ENCODE results near the gene KCNH8.

Gene KCNH8

DNA sequence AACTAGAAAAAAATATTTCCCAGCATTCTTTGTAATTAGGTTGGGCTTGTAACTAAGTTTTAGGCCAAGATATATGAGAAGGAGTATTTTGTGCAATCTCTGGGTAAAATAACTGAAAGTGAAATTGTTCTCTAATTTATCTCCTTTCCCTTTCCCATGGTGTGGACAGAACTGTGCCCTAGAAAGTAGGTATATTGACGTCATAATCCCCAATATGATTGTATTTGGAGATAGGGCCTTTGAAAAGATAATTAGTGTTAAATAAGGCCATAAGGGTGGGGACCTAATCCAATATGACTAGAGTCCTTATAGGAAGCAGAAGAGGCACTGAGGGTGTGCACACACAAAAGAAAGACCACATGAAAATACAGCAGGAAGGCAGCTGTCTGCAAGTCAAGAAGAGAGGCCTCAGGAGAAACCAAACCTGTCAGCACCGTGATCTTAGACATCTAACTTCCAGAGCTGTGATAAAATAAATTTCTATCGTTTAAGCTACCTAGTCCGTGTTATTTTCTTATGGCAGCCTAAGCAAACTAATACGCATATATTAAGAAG is 106.6 kb downstream of the KCNH8 start:
- no peak for DNase-seq

DNA sequence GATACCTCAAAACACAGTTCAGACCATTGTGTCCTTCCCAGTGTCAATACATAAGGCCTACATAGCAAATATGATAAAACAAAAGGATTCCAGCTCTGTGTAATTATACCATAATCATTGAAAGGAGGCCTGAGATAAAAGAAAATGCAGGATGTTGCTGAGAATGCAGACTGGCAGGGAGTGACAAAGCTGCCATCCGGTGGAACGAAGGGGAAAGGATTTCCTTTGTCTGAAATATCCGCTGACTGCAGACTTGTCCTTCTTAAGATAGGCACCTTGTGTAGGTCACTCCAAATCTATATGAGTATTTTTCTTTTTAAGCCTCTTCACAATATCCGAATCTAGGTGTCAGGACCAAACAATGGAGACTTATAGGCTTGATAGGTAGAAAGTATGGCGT is 108.0 kb downstream of the KCNH8 start:
- no peak for DNase-seq

DNA sequence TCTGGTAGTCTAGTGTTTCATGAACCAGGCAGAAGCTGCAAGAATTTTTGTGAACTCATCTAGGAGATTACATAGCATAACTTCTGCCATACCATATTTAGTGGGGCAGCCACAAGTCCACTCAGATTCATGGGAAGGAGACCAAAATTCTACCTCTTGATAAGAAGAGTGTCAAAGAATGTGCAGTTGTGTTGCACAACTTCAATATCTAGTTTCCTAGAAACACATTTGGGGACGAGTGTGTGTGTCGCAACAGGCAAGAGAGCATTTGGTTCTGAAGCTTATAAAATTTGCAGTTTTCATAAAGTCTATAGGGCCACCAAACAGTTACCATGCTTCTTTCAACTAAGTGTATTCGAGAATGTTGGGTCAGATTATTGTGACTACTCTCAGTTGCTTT is 115.3 kb downstream of the KCNH8 start:
- DNase-seq: no peak

DNA sequence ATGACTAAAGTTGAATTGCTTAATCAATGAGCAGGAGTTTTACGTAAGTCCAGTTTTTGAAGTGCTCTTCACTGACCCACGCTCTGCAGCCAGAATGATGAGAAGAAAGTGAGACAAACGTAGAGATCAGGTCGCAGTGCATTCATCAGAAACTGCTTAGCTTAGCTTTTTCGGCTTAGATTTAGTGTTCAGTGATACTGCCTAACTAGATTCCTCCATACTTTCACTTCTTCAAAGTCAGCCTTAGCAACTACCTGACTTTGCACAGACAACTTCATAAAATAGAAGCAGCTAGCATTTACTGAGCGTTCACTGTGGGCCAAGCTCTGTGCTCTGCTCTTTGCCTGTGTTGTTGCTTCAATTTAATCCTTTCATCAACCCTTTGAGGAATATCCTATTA is 116.1 kb downstream of the KCNH8 start:
- DNase-seq: no peak

DNA sequence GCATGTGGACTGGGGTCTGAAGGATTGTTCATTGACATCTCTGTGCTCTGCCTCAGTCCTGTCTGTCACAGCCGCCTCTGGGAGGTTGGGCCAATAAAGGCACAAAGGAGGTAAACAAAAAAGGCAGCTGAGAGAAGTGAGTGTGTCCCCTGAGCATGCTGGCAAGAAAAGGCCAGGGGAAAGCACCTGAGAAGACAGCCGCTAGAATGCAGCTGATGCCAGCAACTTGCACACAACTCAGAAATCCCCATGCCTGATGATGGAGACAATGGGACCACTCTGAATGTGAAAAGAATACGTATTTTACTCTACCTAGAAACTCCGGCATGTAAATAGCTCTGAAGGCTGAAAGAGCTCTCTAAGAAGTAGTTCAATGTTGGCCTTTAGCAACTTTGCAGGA is 118.7 kb downstream of the KCNH8 start:
- no peak for DNase-seq

DNA sequence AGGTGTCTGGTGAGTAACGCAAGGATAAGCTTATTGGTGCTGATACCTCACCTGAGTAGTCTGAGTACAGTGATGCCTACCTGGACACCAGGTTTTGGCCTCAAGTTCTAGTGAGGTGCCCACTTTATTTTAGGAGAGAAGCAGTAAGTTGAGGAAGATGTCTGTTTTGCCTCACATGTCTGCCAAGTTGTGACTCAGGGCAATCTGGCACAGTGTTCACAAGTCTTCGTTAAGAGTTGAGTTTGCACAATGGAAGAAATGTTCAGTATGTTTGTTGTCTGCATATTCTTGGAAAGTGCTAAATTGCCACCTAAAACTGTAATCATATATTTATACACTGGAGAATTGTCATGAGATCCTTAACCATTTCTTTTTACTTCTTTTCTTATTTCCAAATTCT is 122.2 kb downstream of the KCNH8 start:
- DNase-seq: no peak

DNA sequence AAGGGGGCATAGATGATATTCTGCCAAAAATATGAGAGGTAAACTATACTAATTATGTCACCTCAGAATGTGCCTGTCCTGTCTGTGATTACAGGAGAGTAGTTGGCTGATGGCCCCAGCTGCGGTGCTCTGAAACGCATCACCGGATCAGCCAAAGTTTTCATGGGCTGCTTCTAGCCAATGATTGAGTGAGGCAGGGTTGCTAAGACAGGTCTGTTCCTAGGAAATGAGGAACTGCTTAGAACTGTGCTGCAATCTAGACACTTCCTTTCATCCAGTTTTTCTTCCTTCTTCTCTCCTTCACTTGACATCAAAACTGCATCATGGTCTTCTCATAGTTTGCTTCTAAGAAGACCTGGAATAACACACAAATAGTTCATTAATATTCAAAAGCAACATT is 124.0 kb downstream of the KCNH8 start:
- no peak for DNase-seq

DNA sequence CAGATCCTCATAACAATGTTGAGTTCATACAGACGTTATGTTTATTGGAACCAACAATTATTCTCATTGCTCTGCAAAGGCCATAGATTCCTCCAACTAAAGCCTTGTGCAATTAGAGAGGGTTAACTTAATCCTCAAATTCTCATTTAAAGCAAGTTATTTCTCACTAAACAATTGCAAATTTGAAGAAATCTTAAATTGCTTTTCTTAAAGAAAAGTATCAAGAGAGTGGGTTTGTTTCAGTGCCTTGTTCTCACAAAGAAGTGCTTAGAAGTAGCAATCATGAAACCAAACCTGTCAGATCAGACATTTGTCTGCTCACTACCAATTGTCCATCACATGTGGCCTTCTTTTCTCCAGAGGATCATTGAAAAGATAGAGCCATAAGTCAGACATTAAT is 124.8 kb downstream of the KCNH8 start:
- no peak for DNase-seq

DNA sequence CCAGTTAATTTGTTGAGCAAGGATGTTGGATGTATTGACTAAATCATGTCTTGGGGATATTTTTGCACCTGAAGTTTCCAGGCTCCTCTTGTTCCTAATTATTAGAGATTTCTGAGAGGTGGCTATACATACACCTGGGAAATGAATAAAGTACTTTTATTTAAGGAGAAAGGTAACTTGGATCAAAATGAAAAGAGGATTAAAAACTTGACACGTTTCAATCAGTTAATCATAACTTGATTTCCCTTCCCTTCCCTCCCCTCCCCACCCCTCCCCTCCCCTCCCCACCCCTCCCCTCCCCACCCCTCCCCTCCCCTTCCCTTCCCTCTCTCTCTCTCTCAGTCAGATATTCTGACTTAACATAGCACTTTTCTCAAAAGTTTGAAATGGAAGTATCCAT is 126.3 kb downstream of the KCNH8 start:
- DNase-seq: no peak

DNA sequence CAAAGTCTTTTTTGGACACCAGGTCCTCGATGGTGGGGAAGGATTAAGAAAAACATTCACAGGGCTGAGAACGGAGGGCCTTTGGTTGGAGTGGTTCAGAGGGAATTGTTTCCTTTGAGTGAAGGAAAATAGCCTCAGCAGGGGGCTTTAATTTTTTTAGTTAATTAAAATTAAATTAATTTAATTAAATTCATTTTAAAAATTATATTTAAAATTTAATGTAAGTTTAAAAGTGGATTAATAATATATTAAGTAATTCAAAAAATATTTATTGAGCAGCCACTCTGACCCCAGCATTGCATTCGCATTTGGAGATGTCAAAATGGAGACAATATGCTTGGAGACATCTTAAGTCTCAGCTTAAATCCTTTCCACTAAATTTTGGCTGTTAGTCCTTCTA is 136.7 kb downstream of the KCNH8 start:
- no peak for DNase-seq

DNA sequence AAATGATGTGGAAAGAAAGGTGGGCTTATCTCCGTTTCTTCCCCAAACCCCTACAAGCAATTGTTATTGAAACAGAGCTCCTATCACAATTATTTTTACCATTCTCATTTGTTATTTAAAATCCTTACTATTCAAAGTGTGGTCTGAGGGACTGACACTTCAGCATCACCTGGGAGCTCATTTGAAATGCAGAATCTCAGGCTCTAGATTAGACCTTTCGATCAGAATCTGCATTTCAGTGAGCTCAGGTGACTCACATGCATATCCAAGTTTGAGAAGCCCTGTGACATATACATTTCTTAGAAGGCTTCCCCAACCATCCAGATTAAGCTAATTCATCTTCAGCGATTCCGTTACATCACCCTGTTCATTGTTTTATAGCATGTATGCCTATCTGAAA is 145.0 kb downstream of the KCNH8 start:
- DNase-seq: no peak

DNA sequence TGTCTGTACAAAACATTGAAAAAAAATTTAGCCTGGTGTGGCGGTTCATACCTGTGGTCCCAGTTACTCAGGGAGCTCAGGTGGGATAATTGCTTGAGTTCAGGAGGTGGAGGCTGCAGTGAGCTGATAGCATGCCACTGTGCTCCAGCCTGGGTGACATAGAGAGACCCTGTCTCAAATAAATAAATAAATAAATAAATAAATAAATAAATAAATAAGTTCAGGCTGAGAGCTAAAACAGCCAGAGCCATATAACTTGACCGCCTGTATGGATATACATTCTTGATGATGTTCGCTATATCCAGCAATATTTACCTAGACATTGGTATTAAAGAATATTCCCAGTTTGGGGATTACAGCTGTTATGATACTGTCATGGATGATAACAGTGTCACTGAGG is 146.9 kb downstream of the KCNH8 start:
- no peak for DNase-seq

DNA sequence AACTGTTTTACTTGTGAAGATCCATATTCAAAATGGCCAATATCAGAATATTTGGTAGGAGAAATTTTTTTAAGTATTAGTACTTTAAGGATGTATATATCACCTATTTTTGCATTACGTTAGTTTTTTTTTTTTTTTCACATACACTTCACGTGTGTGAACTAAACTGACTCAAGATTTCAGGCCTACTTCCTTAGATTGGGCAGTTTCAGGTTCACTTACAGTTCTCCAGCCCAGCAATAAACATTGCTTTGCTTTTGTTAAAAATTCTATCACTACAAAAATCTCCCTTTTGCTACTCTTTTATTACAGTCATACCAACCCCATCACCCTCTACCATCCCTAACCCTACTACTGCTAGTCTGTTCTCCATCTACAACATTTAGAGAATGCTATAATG is 183.6 kb downstream of the KCNH8 start:
- no peak for DNase-seq

DNA sequence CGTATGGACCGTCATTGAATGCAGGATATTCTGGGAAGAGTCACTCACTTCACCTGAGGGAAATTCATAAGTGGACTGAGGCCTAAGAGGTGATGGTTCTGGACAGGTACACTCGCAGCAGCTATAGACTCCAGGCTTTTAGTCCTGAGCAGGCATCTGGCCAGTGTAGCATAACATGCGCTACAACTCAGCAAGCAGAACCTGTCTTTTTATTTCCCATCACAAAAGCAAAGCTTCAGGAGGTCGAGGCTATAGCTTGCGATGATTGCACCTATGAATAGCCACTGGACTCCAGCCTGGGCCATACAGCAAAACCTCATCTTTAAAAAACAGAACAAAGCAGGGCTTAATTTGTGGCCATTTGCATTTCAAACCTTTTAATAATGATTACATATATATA is 185.8 kb downstream of the KCNH8 start:
- DNase-seq: no peak

DNA sequence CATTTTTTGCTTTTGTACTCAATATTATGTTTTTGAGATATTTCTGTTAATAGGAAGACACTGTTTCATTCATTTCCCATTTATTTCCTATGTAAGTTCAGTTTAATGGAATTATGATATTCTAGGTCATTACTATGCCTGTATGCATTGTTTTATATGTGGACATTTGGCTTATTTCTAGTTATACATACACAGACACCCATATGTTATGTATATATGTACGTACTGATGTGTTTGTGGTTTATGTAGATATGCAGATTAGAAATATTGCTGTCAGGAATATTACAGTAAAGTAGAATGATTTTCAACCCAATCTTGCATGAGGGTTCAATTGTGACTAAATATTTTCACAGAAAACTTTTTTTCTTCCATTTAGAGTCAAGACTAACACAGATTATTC is 190.5 kb downstream of the KCNH8 start:
- no peak for DNase-seq

DNA sequence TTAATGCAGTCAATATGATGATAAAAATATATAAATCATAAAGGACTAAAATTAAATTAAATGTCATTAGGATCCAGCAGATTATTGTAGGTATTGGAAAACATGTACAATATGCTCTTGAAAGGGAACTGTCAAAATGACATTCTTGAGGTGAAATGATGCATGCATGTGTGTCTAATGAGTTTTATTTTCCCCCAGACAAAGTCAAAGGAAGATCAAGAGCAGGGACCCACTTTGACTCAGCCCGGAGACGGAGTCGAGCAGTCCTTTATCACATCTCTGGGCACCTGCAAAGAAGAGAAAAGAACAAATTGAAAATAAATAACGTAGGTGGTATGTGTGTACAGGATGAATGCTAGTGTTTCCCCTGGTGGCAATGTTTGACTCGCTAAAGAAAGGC is 194.1 kb downstream of the KCNH8 start:
- no peak for DNase-seq

DNA sequence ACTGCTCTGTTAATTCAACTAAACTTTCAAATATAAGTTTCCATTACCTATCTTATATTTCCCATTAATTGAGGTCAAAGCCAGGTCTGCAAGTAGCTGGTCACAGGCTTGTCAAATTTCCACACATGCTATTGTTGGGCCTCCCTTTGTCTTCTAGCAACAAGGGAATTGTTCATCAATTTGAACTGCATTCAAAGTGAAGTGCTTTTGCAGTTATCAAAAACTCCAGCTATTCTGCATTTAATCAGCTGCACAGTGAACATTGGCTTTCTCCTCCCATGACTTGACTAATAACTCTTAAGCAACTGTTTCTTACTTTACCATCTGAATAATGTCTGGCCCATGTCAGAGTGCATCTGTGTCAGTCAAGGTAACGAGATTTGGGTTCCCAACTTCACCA is 198.4 kb downstream of the KCNH8 start:
- no peak for DNase-seq

DNA sequence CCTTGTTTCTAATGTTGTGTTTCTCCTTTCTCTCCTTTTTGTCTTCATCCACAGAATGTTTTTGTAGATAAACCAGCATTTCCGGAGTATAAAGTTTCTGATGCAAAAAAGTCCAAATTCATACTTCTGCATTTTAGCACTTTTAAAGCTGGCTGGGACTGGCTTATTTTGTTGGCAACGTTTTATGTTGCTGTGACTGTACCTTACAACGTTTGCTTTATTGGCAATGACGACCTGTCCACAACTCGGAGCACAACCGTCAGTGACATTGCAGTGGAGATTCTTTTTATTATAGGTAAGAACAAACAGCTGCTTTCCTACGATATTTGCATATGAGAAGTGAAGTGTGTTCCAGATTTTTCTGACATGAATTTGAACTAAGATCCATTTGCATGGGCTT is 199.4 kb downstream of the KCNH8 start:
- DNase-seq: no peak

DNA sequence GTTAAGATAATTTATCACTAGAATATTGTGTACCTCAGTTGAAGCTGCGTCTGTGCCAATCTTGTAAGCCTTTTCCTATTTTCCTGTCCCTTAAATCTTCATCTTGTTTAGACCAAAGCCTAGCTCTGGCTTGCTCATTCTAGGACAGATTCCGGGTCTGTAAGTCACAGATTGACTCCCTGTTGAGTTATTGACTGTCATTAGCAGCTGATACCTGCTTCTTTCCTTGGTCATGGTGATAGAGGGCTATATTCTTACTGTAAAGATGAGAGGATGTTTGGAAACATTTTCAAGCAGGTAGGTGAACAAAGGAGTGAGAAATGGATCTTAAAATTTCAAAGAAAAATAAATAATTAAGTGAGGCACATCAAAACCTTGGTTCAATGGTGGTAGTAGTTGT is 200.2 kb downstream of the KCNH8 start:
- no peak for DNase-seq

DNA sequence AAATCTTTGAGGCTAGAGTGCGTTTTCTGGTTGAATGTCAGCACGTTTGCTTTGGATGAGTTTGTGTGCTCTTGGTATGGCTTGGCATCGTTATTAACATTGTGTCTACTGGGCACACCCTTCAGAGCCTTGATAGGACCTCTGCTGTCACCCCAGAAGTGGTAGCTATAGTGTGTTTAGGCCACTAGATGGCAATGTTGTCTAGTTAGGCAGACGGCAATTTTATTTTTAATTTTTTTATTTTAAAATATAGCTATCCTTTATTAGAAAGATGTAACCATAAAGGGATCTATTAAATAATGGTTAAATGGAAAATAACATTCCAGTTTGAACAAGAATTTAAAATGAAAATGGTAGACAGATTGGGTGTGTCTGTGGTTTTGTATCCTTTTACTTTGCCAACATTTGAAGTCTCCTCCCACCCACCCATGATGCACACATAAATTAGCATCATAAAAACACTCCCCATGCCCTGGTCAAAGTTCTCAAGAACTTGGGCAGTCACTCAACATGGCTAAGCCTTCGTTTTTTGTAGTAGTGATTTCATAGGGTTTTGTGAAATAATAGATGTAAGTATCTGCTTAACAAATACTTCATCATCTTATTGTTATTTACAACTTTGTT is 200.7 kb downstream of the KCNH8 start:
- no peak for DNase-seq

DNA sequence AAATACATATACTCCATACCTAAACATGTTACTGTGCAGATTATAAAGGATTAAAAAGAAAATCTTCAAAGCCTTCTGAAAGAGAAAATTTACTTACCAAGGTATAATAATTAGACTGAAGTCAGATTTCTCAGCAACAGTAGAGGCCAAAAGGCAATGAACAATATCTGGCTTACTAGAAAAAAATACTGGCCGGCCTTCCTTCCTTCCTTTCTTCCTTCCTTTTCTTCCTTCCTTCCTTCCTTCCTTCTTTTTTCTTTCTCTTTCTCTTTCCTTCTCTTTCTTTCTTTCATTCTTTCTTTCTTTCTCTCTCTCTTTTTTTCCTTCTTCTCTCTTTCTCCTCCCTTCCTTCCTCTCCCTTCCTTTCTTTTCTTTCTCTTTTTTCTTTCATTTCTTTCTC is 209.6 kb downstream of the KCNH8 start:
- DNase-seq: no peak

DNA sequence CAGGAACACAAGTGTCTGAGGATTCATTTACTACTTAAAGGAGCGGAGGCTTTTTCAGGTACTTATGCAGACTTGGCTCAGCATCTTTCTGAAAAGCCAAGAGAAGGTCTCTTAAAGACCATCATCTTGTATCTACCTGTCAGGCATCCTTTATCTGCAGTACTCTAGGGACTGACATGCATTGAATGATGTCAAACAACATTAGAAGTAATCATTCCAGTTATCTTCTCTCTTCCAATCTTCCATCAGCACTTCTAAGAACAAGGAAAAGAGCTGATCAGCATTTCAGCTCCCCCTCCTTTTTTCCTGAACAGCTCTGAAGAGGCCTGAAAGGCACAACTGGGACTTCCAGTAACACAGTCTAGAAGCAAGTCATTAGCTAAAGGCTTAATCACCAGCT is 214.8 kb downstream of the KCNH8 start:
- DNase-seq: no peak

DNA sequence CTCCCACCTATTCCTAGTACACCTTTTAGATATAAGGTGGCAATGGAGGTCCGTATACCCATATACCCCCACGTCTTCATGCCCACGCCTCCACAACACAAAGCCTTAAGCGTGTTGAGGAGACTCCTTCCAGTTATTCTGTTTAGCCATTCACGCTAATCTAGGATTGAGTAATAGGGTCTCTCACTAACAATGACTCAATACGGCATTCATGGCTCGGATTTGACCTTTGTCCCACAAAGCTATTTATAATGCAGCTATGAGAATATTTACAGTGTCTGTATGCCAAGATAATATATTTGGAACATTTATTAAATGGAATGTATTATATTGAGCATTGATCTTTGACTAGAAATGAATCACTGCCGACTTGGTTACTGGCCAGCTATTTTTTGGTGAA is 215.8 kb downstream of the KCNH8 start:
- DNase-seq: no peak

DNA sequence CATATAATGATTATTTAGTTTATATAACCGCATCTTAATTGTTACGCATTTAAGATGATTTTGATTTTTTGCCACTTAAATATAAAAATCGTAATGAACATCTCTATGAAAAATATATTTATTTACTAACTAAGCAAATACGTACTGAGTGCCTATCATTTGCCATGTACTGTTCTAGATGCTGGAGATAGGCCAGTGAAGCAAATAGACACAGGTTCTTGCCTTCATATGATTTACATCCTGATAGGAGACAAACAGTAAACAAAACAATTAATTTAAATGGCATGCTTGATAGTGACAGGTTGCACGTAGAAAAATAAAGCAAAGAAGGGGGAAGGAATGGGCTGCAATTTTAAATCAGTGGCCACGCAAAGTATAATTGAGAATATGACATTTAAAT is 217.2 kb downstream of the KCNH8 start:
- no peak for DNase-seq

DNA sequence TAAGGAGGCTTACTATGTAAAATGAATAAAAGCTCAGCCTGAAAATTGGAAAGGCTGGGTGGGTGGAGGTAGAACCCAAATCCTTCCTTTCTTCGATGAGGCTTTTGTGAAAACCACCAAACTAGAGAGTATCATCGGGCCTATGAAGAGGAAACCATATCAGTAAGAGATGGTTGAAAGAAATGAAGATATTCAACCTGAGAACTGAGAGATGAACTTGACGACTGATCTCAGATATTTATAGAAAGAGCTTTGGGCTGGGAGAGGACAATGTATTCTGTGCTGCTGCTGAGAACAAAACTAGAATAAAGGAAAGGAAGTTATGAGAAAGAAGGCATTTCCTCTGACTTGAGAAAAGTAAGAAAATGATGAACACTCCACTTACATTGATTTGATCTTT is 236.6 kb downstream of the KCNH8 start:
- no peak for DNase-seq

DNA sequence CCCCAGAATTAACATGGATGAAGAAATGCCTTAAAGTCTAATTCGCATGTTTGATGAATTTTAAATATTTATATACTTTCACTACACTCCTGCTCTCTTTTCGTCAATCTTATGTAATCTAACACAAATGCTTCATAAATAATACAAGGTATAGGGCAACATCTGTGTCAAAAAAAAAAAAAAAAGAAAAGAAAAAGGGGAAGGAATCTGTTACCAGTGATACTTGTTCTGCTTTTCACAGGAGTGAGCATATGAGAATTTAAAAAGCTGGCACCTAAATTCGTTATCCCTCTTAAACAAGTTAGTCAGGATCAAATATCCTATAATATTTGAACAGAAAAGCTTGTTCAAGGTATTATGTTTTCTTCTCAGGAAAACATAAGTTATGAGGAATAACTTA is 243.8 kb downstream of the KCNH8 start:
- DNase-seq: no peak
